HG03159 (cell line): ENCODE data around the gene C16orf54.
"Not testable (repeated sequence)": the region's sequence is repeated elsewhere in the genome, so short reads cannot be mapped to it uniquely, and the experiment has no call there.

Source experiments
- ATAC-seq: cut with Tn5 transposase; IDR thresholded peaks from one replicate; pipeline ENCODE4 v1.9.1; 2021; ENCODE audit warnings: mild to moderate bottlenecking, moderate library complexity; ENCODE audit not compliant: unreplicated experiment

C16orf54 gene

GRCh38 chr16:29710227-29711219, 35.3 kb downstream of the C16orf54 start:
- ATAC-seq, result no peak

DNA sequence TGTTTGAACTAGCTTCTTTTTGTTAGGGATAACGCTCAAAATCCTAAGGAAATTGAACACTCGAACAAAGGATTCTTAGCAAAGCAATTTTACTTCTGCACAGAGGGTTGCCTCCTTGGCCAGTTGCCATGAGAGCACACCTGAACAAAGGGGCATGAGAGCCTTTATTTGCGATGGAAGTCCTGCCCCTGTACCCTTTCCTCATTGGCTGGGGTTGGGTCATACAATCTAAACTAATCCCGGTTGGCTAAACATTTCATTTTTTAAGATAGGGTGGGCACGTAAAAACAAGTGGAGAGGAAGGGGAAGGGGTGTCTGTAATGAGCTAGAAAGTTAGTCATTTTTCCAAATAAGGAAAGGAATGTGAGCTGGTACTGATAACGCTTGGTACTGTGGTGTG, 36.1 kb downstream of the C16orf54 start:
- ATAC-seq, result not testable (repeated sequence)

DNA sequence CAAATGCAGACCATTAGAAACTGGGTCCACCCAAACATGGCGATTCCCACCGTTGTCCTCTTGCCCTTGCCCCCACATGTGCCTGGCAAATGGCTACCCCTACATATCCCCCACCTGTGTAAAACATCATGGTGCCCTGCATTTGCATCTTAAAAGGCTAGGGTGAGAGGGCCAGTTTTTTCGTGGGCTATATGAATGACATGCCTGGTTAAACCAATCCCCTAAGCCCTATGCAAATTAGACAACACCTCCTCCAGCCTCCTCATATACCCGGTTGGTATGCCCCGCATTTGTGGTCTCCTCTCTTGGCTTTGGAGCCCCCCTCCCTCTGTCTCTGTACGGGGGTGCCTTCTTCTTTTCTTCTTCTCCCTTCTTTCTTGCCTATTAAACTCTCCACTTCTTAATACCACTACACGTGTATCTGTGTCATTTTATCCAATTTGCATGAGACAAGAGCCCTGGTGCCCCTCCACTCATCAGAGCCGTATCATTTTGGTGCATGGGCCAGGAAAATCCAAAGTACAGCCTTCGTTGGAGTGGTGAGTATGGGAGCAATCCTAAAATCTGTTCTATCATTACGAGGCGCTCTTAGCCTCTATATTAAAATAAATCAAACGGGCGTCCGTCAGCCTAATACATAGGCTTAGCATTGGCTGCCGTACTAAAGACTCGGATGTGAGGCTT, 36.7 kb downstream of the C16orf54 start:
- no peak for ATAC-seq

- not testable (repeated sequence) for ATAC-seq
Observed at GRCh38 chr16:29707160-29707559, 38.6 kb downstream of the C16orf54 start.

GRCh38 chr16:29705030-29705429, 40.8 kb downstream of the C16orf54 start:
- no peak for ATAC-seq

GRCh38 chr16:29702269-29702668, 43.5 kb downstream of the C16orf54 start:
- ATAC-seq, result peak; percentile 45

DNA sequence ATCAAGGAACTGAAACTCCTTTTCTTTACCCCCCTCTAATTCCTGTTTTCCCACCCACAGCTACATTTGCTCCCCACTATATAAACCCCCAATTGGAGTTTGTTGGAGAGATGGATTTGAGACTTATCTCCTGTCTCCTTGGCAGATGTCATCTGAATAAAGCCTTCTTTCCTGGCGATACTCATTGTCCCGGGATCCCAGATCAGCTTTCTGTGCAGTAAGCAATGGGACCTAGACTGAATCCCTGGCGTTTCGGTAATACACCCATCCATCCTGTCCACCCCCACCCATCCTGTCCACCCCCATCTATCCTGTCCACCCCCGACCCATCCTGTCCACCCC, 44.6 kb downstream of the C16orf54 start:
- no peak for ATAC-seq

DNA sequence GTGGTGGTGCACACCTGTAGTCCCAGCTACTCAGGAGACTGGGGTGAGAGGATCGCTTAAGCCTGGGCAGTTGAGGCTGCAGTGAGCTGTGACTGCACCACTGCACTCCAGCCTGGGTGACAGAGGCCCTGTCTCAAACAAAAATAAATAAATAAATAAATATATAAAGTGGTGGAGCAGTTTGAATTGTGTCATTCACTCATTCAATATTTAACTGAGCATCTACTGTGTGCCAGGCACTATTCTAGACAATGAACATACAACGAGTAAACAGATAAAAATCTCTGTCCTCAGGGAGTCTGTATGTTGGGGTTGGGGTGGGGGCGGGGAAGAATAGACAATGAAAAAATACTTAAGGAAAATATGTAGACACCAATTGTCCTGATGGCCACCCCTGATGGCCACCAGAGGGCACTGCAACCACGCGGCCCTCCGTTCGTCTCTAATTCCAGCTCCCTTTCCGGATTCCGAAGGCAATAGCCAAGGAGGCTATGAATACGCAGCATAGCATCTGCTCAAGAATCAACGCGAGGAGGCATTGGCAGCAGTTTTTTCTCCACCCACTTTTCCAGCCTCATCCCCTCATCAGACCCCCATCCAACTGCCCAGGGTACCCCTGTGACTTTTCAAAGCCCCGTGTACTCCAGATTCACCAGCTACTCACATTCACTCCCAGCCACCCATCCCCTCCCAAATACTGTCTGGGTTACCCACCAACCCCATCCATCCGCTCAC, 45.4 kb downstream of the C16orf54 start:
- ATAC-seq, result no peak

DNA sequence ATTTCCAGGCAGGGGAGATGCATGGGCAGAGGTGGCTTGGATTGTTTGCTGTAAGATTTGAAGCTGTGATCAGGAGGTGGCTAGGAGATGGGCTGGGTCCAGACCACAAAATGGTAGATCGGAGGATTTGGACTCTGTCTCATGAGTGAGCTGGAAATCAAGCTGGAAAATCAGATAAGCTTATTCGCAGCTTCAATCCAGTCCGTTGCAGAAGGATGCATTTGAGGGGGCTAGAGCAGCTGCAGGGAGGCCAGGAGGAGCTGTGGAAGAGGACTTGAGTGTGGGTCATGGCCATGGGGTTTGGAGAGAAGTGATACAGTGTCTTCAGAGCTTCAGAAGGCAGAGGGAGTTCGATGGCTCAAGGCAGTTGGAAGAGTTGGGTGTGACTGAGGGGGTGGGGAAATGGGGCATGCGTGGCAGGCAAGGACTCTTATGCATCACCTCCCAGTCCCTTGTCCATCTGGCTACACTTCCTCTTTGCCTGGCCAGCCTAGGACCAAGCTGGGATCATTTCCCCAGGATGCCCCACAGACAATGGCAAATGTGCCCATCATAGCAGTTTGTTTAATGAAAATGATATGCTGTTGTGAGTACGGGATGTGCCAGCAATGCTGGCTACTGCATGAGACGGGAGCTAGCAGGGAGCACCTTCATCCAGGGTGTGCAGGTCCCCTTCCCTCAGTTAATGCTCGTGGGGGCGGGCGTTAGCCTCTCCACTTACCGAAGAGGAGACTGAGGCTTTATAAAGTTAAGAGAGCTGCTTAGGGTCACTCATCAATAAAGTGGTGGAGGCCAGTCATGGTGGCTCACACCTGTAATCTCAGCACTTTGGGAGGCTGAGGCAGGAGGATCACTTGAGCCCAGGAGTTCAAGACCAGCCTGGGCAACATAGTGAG, 46.2 kb downstream of the C16orf54 start:
- ATAC-seq, result no peak

DNA sequence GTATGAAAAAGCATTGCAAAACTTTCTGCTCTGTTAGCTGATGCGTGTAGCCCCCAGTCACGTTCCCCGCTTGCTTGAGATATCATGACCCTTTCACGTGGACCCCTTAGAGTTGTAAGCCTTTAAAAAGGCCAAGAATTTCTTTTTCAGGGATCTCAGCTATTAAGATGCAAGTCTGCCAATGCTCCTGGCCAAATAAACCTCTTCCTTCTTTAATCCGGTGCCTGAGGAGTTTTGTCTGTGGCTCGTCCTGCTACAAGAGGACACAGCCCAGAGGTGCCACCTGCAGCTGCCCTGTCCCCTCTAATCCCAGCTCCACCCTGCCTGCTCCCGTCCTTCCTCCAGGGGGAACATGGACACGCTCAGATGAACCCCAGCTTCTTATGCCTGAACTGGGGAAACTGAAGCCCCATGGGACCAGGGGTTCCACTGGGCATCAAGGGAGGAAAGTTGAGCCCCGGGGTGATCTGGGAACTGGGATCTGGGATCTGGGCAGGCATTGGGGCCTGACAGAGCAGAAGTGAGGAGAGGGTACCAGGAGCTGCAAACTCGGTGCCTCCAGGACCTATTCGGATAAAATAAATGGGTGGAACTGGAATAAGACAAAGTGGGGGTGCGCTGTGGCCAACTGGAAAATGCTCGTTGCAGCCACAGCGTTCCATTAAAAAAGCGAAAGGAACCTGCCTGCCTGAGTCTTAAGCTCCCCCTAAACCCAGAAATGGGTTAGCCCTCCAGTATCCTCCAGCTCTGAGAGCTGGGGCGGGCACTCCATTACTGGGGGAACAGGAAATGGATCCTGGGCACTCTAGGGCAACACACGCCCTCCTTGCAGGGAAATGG, 47.1 kb downstream of the C16orf54 start:
- ATAC-seq, result no peak

GRCh38 chr16:29698042-29698441, 47.7 kb downstream of the C16orf54 start:
- ATAC-seq, result no peak

DNA sequence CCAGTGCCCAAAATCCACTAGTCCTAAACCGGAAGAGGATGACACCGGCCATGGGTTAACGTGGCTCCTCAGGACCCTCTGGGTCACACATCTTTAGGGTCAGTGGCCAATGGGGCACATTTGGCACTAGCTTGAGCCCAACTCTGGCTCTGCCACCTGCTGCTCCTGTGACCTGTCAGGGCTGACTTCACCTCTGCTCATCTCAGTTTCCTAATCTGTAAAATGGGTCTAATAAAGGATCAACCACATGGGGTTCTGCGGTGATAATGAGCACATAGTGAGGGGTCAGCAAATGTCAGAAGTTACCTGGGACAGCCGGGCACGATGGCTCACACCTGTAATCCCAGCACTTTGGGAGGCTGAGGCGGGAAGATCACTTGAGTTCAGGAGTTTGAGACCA, 48.4 kb downstream of the C16orf54 start:
- no peak for ATAC-seq

- ATAC-seq, result no peak
Observed at GRCh38 chr16:29696881-29697331, 48.9 kb downstream of the C16orf54 start.

GRCh38 chr16:29695675-29696074, 50.1 kb downstream of the C16orf54 start:
- ATAC-seq, result not testable (repeated sequence)

- no peak for ATAC-seq
Observed at GRCh38 chr16:29694384-29695195, 51.2 kb downstream of the C16orf54 start.

GRCh38 chr16:29692606-29693005, 53.2 kb downstream of the C16orf54 start:
- ATAC-seq, result not testable (repeated sequence)
